NOMO-1 treated with DMSO at 0.1 percent for 48 hours (cell line): ENCODE data around the gene MAST4.
A peak's percentile ranks its signal among the peaks of the same experiment; 100 is the strongest.

Experiments
- DNase-seq: peaks from one replicate; lab custom pipeline; 2025; ENCODE audit not compliant: unreplicated experiment; lab: John Stamatoyannopoulos, UW

The MAST4 gene

DNA sequence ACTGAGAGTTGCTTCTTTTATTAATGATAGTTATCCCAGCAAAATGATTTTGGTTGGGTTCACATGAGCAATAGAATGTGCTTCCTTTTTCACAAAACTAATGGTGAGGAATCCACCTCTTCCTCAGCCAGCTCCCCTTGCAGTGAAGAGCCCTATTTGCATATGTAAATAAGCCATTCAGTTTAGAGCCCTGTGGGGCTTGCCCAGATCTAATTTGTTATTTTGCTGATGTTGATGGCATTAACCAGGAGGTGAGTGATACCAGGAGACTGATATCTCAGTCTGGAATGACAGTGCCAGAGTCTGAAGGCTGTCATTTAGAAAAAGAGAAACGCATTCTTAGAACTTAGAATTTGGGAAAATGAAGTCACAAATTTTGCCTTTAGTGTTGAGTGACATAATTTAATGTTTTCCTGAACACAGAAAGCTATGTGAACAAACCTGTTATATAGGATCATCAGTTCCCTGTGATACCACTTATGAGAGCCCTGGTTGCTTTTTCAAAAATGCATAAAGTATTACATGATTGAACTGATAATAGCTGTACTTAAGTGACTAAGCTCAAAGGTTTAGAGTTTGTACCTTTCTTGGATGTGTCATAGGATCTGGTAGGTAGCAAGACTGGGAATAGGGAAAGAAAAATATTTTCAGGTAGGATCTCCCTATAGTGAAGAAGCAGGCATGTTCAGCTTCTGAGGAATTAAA is 271.6 kb downstream of the MAST4 start:
- no peak for DNase-seq

DNA sequence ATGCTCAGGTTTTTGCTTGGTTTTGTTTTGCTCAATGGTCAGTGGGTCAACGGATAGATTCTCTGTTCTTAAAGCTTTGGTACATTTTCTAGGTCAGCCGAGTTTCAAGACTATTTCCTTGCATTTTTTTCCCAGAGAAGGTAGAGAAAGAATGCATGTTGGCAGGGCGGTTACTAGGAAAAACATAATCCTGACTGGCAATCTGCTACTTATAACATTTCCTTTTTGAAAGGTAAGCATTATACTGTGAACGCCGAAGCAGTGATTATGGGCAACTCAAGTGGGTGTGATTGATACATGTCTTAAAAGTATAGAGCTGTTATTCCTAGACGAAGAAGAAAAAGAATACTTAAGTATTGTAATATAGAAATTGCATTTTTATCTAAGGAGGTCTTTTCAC is 273.2 kb downstream of the MAST4 start:
- no peak for DNase-seq

DNA sequence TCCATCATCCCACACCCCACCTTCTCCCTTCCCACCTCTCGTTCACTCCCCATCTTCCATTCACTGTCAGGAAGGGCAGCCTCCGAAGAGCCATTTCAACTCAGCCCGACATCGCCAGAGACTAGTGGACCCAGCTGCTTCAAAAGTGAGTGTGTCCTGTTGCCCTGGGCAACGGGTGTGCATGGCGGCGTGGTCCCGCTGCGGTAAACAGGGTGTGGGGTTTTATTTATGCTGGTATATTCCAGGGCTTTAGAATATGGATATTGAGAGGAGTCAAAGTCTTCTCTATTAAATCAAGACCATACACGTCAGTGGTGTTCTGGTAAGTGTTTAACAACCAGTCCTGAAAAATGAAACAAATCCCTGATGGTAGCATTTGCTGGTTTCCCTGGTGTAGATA is 274.5 kb downstream of the MAST4 start:
- DNase-seq = no peak

DNA sequence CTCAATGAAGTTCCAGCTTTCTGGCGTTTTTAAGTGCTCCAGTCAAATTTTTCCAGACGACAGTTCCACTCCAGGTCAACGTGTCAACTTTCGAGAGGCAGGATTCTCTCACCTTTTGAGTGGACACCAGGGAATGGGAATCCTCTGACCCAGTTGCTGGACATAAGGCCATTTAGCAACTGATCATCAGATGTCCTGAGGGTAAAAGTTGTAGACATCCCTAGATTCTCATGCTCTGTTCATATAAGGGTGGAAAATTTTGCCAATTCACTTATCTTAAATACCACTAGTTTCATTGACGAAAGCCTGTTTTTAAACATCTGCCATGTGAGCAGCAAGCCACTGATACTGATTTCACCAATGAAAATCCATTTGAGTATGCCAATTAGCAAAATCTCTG is 275.5 kb downstream of the MAST4 start:
- DNase-seq = no peak

DNA sequence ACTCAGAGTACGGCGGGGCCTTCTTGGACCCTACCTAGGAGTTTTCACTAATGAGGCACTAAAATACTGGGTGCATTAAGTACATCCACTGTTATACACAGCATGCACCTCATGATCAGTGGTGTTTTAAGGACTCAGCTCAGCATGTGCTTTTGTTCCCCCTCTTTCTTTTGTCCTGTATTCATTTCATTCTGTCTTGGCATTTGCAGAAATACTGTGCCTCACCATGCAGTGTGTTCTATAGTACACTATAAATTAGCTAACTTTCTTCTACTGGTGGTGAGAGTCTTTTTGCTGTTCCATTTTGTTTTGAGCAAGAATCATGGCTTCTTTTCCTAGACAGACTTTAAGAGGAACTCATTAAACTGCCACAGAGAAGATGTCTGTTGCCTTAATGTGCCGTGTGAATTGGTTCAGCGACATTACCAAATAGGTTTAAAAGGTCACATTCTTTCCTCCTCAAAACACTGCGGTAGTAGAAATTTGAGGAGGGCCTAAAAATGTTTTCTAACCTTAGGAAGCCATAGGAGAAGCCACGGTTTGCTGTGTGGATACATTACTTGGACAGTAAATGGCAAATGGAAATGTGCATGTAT is 276.6 kb downstream of the MAST4 start:
- DNase-seq = peak; percentile 62

DNA sequence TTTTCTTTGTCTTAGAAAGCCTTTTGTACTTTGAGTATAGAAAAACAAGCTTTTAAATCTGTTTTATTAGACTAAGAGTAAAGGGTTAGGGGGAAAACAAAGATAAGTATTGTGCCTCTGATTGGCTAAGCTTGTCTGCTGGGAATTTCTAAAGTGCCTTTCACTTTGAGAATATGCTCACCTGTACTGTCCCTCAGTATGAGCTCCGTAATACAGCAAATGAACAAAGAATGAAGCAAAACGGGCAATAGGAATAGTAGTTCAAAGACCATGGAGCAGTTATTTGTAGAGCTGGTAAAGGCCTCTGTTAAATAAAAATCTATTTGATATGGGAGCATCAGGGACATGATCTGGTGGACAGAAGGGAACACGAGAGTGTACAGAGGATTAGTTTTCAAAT is 277.8 kb downstream of the MAST4 start:
- no peak for DNase-seq

DNA sequence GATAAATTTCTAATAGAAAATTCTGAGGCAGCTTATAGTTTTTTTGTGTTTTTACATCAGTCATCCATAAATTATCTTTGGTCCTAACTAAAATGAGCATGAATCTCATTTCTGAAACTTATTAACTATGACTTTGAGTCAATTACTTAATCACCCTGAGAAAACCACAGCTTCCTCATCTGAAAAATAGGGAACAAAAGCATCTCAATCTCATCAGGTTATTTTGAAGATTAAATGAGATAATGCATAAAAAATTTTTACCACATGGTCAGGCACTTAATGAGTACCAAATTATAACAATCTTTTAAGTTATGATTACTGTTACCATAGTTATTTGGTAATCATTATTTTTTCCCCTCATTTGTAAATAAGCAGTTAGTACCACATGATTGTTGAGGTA is 279.1 kb downstream of the MAST4 start:
- DNase-seq = peak; percentile 93

DNA sequence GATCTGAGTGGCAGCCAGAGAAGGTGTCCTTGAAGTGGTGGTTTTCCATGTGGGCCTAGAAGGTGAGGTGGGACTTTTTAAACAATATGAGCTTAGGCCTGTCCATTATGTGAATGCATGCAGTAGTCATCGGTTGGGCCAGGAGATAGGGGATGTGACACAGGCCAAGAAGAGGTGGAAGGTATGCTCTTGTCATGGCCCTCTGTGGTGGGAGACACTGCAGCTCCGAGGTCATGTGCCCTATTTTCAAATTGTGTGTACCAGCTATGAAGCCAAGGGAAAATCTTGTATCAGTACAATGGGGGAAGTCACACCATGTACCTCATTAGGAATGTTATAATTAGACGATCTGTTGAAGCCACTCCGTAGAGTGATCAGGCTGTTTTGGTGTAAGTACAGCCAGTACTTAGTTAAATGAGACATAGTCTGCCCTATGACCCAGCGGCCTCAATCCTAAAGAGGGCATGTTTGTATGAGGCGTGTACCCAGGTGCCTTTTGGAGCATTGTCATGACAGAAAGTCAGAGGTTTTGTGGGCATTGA is 280.1 kb downstream of the MAST4 start:
- no peak for DNase-seq

DNA sequence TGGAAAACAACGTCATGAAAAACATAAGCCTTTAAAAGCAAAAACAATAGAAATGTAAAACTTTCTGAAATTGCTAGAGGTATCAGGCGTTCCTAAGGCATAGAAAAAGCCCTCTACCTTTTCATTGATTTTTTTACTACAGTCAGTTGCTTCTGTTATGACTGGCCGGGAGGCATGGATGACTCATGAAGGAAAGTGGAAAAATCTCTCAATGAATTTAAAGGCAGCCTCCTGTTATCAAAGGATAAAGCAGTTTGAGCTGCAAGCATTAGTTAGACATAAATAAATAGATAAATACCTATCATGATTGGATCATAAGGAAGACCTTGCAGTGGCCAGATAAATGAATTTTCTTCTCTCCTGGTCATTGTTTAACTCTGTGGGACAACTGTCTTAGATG is 281.6 kb downstream of the MAST4 start:
- no peak for DNase-seq

DNA sequence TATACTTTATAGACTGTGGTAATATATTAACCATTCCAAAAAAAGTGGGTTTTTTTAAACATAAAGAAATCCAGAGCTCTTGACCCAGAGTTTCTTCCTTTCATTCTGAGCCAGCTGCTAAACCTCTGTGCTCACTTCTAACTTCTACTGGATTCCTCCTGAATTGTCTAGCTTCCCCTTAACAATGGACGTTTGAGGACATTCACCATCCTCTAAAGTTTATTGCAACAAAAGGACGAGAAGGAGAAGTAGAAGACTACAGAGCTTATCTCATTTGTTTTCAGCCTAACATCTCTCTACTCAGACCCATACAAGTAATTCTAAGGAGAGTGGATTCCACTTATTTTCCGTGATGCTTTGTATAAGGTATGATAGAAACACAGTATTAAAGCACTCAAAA is 284.2 kb downstream of the MAST4 start:
- peak; percentile 21 for DNase-seq

DNA sequence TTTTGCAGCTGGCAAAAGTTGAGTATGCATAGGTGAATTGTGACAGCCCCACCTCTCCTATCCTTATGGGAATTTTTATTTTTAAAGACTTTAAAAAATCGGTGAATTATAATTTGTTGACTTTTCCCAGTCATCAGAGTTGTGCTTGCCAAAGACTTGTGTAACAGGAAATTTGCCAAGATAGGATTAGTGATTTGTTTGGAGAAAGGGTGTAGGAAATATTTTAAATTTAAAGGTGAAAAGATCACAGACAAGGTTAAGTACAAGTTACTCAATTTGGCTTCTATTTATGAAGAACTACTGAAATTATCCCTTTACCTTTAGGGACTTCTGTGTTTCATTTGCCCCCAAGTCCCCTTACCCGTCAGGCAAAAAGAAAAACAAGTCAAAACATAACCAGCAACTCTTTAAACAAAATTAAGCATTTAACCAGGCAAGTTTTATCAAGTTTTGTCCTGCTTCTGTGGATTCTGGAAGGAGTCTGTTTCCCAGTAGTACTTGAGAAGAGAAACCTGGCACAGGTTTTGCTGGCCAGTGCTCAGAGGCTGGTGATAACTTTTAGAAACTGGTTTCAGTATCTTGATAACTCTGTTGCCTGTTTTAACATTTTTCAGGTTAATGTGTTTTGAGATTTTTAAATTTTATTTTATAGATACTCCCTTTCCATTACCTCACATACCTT is 285.4 kb downstream of the MAST4 start:
- no peak for DNase-seq

DNA sequence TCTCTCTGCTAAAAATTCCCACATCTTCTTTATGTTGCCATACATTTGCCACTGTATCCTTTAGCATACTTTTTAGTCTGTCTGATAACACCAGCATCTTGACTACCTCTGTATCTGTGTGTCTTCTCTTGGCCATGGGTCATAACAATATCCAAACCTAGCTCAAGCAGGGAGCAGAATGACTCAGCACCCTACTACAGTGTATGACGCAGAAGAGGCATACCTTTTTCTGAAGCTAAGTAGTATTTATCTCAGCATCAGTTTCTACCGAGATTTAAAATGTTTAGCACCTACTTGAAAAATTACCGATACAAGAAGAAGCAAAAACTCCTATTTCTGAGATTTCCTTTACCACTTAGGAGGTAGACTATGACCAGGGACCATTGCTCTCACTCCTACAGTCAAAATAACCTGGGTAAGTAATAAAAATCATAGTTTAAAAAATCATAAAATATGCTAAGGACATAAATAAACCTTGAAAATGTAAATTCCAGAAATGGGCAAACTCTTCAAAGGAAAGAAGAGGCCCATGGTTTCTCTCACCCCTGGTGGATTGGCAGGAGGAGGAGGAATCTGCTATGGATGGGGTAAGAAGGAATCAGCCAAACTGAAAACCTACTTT is 286.5 kb downstream of the MAST4 start:
- DNase-seq = no peak

DNA sequence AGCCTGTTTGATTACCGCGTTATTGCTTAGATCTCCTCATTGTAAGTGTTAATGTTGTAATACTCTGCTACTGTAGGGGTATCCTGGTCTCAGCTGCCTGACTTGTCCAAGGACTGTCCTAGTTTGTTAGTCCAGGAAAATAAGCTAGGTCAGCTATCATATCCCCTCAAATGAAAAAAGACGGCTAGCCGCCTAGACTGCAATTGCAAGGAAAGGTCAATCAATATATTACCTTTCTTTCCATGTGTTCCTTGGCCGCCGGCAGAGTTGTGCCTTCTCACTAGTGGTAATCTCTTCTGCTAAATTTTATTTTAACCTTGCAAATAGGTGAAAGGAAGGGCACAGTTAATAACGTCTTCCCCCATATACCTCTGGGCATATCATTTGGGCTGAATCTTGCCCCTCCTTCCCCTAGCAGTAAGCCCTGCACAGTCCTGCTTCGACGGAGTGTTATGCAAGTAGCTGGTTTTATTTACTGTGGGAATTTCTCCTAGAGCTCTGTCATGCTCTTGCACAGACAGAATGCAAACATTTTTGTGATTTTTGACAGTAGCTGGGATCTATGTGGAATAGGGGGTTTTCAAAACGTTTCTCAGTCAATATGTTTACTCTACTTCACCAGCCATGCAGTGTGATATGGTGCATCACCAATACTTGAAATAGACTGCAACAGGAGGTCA is 288.5 kb downstream of the MAST4 start:
- no peak for DNase-seq

DNA sequence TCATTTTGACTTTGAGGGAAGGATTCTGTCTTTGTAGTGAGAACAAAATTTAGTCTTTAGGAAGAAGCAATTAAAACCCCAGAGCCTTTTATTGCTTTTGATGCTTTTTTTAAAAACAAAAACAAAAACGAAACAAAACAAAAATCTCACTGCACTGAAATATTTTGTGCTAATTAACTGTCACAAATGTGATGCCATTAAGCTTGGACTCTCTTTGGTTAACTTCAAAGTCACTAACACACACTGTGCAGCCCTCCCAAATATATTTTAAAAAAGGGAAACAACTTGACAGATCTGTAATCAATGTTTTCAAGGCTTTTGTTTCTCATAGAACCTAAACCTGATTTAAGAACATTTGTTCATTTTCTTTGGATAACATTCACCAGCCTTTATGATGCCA is 290.7 kb downstream of the MAST4 start:
- no peak for DNase-seq

DNA sequence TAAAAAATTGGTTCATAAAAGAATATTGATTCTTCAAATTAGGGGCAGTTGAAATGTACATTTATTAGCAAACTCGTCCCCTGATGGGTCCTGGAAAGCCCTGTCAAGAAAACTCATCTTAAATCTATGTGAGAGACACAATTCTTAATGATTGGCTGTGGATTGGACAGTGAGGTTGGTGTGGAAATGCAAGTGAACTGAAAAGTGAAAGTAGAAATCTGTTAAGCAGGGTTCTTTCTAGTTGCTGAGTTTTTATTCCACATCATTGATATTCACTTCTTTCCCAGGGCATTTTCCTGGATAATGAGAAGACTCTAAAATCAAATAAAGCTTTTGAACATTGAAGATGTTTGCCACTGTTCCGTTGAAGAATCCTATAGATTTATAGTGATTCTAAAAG is 292.4 kb downstream of the MAST4 start:
- no peak for DNase-seq

DNA sequence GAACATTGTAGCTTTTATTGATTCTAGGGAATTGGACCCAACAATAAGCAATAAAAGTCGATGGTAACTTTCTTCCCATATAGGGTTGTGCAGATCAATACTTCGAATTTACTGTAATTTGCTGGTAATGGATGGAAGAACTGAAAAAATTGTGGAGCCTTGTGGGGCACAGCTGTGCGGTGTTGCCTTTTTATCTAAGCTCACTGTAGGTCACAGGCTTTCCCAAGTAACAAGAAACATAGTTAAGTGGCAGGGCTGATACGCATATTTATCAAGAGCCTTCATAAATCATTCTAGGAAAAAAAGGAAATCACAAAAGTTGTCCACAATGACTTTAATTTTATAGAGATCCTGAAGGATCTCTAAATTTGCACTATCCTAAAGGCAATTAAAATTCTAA is 292.9 kb downstream of the MAST4 start:
- DNase-seq = no peak

DNA sequence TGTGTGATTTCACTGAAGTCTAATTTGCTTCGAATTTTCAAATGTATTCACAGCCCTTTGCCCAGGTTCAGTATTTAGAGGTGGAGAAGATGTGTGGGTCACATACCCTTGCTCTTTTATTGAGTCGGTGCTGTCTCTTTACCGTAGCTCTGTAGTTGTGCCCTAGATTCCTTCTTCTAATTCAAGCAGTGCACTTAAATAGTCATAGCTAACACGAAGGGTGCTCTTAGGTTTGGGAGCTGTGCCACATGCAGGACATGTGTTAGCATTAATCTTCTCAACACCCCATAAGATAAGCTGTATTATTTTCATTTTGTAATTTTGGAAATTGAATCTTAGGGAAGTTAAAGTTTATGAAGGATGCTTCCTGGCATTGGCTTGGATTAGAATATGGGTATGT is 293.3 kb downstream of the MAST4 start:
- no peak for DNase-seq

DNA sequence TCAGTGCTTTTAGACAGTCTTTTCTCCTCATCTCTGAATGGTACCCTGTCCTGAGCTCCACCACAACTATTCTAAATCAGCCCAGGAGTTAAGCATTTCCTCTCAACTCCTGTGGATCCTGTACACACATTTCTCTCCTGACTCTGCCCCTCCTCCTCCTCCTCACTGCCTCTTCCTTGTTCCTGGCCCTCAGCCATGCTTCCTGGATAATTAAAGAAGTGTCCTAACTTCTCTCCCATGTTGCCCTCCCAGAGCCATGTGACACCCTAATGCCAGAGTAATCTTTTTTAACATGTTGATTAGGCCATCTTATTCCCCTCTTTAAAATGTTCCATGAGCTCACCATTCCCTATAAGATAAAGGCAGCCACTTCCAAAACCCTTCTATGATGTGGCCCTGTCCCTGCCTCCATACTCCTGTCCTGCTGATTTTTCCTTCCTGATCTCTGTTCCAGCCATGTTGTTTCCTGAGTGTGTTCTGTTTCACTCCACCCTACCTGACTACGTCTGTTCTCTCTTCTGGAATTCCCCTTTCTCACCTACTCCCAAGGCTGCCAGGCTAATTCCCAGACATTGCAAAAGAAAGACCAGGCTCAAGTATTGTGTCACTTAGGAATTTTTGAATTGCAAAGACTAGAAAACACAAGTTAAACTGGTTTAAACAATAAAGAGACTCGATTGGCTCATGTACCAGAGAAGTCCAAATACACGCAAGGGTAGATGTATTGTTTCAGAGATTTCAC is 295.2 kb downstream of the MAST4 start:
- DNase-seq = no peak

DNA sequence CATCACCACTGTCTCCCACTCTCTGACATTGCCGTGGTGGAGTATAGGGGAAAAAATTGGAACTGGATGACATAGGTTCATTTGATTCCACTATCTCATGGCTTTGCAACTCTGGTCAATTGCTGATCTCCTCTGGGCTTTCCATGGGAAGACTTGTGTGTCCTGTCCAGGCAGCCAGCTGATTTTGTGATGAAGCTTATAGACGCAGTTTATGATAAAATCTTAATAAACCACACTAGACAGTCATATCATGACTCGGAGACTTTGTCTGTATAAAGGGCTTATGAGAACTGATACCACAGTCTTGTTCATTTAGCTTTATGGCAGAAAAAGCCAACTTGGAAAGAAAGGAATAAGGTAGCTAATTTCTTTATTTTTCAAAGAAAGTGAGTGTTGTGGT is 296.5 kb downstream of the MAST4 start:
- DNase-seq = no peak

DNA sequence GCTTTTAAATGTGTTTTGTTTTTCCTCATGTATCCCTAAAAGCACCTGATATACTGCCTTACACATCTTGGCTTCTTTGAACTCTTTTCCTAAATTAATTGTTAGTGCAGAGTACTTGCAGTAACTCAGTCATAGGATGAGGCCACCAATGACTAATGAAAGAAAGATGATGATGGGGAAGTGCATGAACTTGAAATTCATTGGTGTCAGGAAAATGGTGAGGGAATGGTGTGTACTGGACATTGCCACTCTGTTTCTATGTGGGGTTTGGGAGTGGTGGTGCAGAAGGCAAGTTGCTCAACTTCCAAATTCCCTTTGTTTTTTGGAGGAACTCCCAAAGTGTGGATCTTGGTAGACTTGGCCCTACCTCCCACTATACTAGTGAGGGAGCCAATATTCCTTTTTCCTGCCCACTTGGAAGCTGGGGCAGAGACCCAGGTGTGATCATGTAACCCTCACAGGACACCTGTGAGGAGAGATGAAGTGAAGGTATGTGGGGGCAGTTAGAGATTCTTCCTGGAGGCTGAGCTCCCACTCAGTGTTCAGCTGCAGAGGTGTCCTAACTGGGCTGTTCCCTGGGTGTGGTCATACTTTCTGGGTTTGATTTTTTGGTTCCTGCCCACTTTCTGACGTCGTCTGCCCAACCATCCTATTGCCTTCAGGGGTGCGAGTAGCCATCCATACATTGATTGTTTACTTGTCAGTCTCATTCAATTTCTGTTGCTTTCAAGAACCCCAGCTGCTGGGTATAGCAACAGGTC is 298.5 kb downstream of the MAST4 start:
- no peak for DNase-seq
